HepG2 (cell line): Measurements from ENCODE around the gene CCDC3. TPM values are rescaled to one million over a fixed set of nuclear protein-coding genes. Genes with fewer than 3 reads are reported as not detected.

Experiments
- CHD4 ChIP-seq: fragments of 200-600 bp; sonication (generic); IDR thresholded peaks from 2 replicates; pipeline ENCODE4 v1.7.0; 2017; ENCODE audit warnings: mild to moderate bottlenecking, low read length, borderline replicate concordance
- MEF2D ChIP-seq: sonication (generic); formaldehyde crosslinking; IDR thresholded peaks from 2 replicates; pipeline ENCODE4 v1.5.1; 2020; ENCODE audit warnings: mild to moderate bottlenecking, missing genetic modification reagents
- SALL2 ChIP-seq: sonication (generic); formaldehyde crosslinking; IDR thresholded peaks from 2 replicates; pipeline ENCODE4 v1.8.1; 2023; ENCODE audit warnings: mild to moderate bottlenecking, missing genetic modification reagents, inconsistent platforms
- ZHX2 ChIP-seq, 2 experiments: sonication (generic) in 1 of 2; formaldehyde crosslinking in 1 of 2; IDR thresholded peaks; 2 replicates each; pipeline versions ENCODE4 v1.6.1 to v1.9.0; 2014 to 2022; ENCODE audit warnings: antibody characterized with exemption in 1 of 2, borderline replicate concordance in 1 of 2, inconsistent platforms in 1 of 2, low read depth in 1 of 2, missing genetic modification reagents in 1 of 2
- ZNF331 ChIP-seq: sonication (generic); formaldehyde crosslinking; IDR thresholded peaks from 2 replicates; pipeline ENCODE4 v1.4.0; 2020; ENCODE audit warnings: missing genetic modification reagents
- ZNF446 ChIP-seq: sonication (generic); formaldehyde crosslinking; IDR thresholded peaks from 2 replicates; pipeline ENCODE4 v1.5.0; 2020; ENCODE audit warnings: mild to moderate bottlenecking, missing genetic modification reagents
- ZNF576 ChIP-seq: sonication (generic); formaldehyde crosslinking; IDR thresholded peaks from 2 replicates; pipeline ENCODE4 v1.4.0; 2020; ENCODE audit warnings: mild to moderate bottlenecking, missing genetic modification reagents
- polyA plus RNA-seq, 8 experiments: library from polyadenylated mRNA; depleted of rRNA in 3 of 8; stranded (reverse) in 7 of 8; unstranded in 1 of 8; fragments of >200 nt; fragmentation: Illumina TruSeq in 4 of 8; extraction: Trizol in 4 of 8; gene quantifications; 2 replicates each; pipeline versions ENCODE4 v1.2.1 to v1.2.3, GENCODE V29; 2011 to 2016; ENCODE audit warnings: low read depth in 4 of 8, missing spikeins in 1 of 8, mixed read lengths in 1 of 8; ENCODE audit not compliant: insufficient read depth in 1 of 8
- total RNA-seq, 5 experiments: library from RNA; depleted of rRNA; stranded (reverse); fragments of >200 nt; fragmentation: Illumina TruSeq; extraction: Trizol; gene quantifications; 2 replicates each; pipeline ENCODE4 v1.2.3, GENCODE V29; 2016; ENCODE audit warnings: low read depth in 1 of 5

CCDC3 gene
- total and polyA plus RNA-seq, 2 of the 13 experiments (the other 11 are each of a cell fraction or from before 2014, with no cell fraction given) = not detected

- TF ChIP-seq ZHX2 (IDR thresholded peaks at IDR 0.05; ENCODE audit: low read depth) (no peak), ZHX2 (CRISPR knock-in tag; IDR thresholded peaks at IDR 0.05; ENCODE audit: borderline replicate concordance) (no peak), ZNF576 (no peak), MEF2D (no peak), ZNF446 (CRISPR knock-in tag) (no peak), CHD4 (no peak), ZNF331 (CRISPR knock-in tag) (no peak), SALL2 (CRISPR knock-in tag) (no peak)
Observed at GRCh38 chr10:12981570-12981969, 19.9 kb downstream of the CCDC3 start (continued).
